Prostate gland (tissue), 2 donors: Measurements from ENCODE around the gene SLCO1B1.
"Not testable (repeated sequence)": the region's sequence is repeated elsewhere in the genome, so short reads cannot be mapped to it uniquely, and the experiment has no call there.

Source experiments
- CTCF ChIP-seq, 4 experiments: fragments of 200-600 bp in 2 of 4; fragments of 450-650 bp in 2 of 4; sonication (generic) in 2 of 4; IDR thresholded peaks; 1 replicate in 3 of 4; 2 replicates in 1 of 4; pipeline ENCODE4 v1.5.1; 2016 to 2019; ENCODE audit warnings: antibody characterized with exemption in 4 of 4, mild to moderate bottlenecking in 2 of 4, moderate library complexity in 2 of 4
- POLR2A ChIP-seq: fragments of 450-650 bp; IDR thresholded peaks from one replicate; pipeline ENCODE4 v1.6.1; 2016; ENCODE audit warnings: antibody characterized with exemption, mild to moderate bottlenecking
- POLR2AphosphoS5 ChIP-seq: sonication (generic); formaldehyde crosslinking; IDR thresholded peaks from one replicate; pipeline ENCODE4 v1.6.1; 2017; ENCODE audit warnings: antibody characterized with exemption

- TF ChIP-seq CTCF (IDR thresholded peaks at IDR 0.05); POLR2AphosphoS5; POLR2A: not testable (repeated sequence)
Observed at GRCh38 chr12:21149861-21150260, 18.9 kb downstream of the SLCO1B1 start.
